ENCODE data around the gene PDSS2.

PDSS2 gene

GRCh38 chr6:107128577-107128976 is 330.8 kb downstream of the PDSS2 start:
- no peak for DNase-seq (ENCODE audit: extremely low spot score)
- ChIA-PET POLR2A (no interaction called here), CTCF (interaction anchor here (1.3 to 1.8 kb wide), 2 partner anchors 15 to 101 kb away, joined by 3 to 8 read pairs; no protein-coding TSS in a partner anchor)
- no peak for TF ChIP-seq CTCF (IDR thresholded peaks at IDR 0.05; ENCODE audit: control extremely low read depth, extremely low read depth, low read depth, missing control alignments)

- POLR2A ChIA-PET: no interaction called here
- CTCF ChIA-PET: interaction anchor here (1.3 to 1.8 kb wide), 2 partner anchors 15 to 101 kb away, joined by 3 to 8 read pairs; no protein-coding TSS in a partner anchor
- DNase-seq (ENCODE audit: extremely low spot score): no peak
- TF ChIP-seq CTCF (IDR thresholded peaks at IDR 0.05; ENCODE audit: control extremely low read depth, extremely low read depth, low read depth, missing control alignments): no peak
These were observed 331.2 kb downstream of the PDSS2 start for GRCh38 chr6:107128175-107128574.

- POLR2A ChIA-PET: no interaction called here
- no peak for TF ChIP-seq CTCF (IDR thresholded peaks at IDR 0.05; ENCODE audit: control extremely low read depth, extremely low read depth, low read depth, missing control alignments)
These were observed 333.6 kb downstream of the PDSS2 start for GRCh38 chr6:107125771-107126170.

GRCh38 chr6:107124934-107125348 is 334.4 kb downstream of the PDSS2 start:
- POLR2A ChIA-PET: interaction anchor here (1.2 kb wide), 1 partner anchor 11 kb away, joined by 3 read pairs; no protein-coding TSS in a partner anchor
- no peak for TF ChIP-seq CTCF (IDR thresholded peaks at IDR 0.05; ENCODE audit: control extremely low read depth, extremely low read depth, low read depth, missing control alignments)
- no peak for DNase-seq (ENCODE audit: extremely low spot score)
- CTCF ChIA-PET: interaction anchor here (1.1 to 2.6 kb wide), 2 partner anchors 11 to 97 kb away, joined by 3 to 11 read pairs; partner anchors contain the start of gene MTRES1

More at GRCh38 chr6:107125771-107126170, 333.6 kb downstream of the PDSS2 start:
- DNase-seq (ENCODE audit: extremely low spot score): no peak
- CTCF ChIA-PET: interaction anchor here (2.6 kb wide), 1 partner anchor 12 kb away, joined by 11 read pairs; no protein-coding TSS in a partner anchor

- ChIA-PET CTCF (interaction anchor here (1.4 kb wide), 1 partner anchor 8 kb away, joined by 6 read pairs; no protein-coding TSS in a partner anchor), POLR2A (interaction anchor here (0.7 to 1.2 kb wide), 2 partner anchors 9 to 54 kb away, joined by 3 to 8 read pairs; no protein-coding TSS in a partner anchor)
- no peak for DNase-seq (ENCODE audit: extremely low spot score)
- no peak for TF ChIP-seq CTCF (IDR thresholded peaks at IDR 0.05; ENCODE audit: control extremely low read depth, extremely low read depth, low read depth, missing control alignments)
These were observed 335.9 kb downstream of the PDSS2 start for GRCh38 chr6:107123501-107123900.

GRCh38 chr6:107122748-107123147 is 336.6 kb downstream of the PDSS2 start:
- no peak for DNase-seq (ENCODE audit: extremely low spot score)
- ChIA-PET CTCF (interaction anchor here (1.4 kb wide), 1 partner anchor 9 kb away, joined by 6 read pairs; no protein-coding TSS in a partner anchor), POLR2A (no interaction called here)
- no peak for TF ChIP-seq CTCF (IDR thresholded peaks at IDR 0.05; ENCODE audit: control extremely low read depth, extremely low read depth, low read depth, missing control alignments)

Measured in GM10248 (cell line).